Stimulated activated CD8-positive, alpha-beta memory T cell treated with anti-CD3 and anti-CD28 coated beads, Interleukin-15, amount 100 ng/mL, for 24 hours (primary cell): ENCODE results near the gene NPSR1.
"Not testable (repeated sequence)": the region's sequence is repeated elsewhere in the genome, so short reads cannot be mapped to it uniquely, and the experiment has no call there.

Source experiments
- DNase-seq: peaks from one replicate; pipeline ENCODE4 v3.0.0-alpha.2; 2020; ENCODE audit warnings: low read depth

The NPSR1 gene

GRCh38 chr7:34657632-34658268, at the start of gene NPSR1:
NPSR1 (plus strand) TSS chr7:34658218; CDS start chr7:34658413, 195 bp downstream.
- no peak for DNase-seq

- no peak for DNase-seq
These were observed 45.4 kb upstream of the NPSR1 start for GRCh38 chr7:34612661-34613060.

GRCh38 chr7:34620425-34620824, 37.6 kb upstream of the NPSR1 start:
- no peak for DNase-seq

GRCh38 chr7:34622182-34622581, 35.8 kb upstream of the NPSR1 start:
- no peak for DNase-seq

- no peak for DNase-seq
These were observed 35.2 kb upstream of the NPSR1 start for GRCh38 chr7:34622771-34623250.

- not testable (repeated sequence) for DNase-seq
These were observed 29.4 kb upstream of the NPSR1 start for GRCh38 chr7:34628618-34629017.

GRCh38 chr7:34652809-34653208, 5.2 kb upstream of the NPSR1 start:
- no peak for DNase-seq

GRCh38 chr7:34653787-34654186, 4.2 kb upstream of the NPSR1 start:
- DNase-seq = no peak

- no peak for DNase-seq
These were observed 2.6 kb upstream of the NPSR1 start for GRCh38 chr7:34655384-34655783.

- DNase-seq = no peak
These were observed 2.0 kb upstream of the NPSR1 start for GRCh38 chr7:34656041-34656440.

GRCh38 chr7:34659472-34660075, 1.6 kb downstream of the NPSR1 start:
- no peak for DNase-seq

- no peak for DNase-seq
These were observed 4.2 kb downstream of the NPSR1 start for GRCh38 chr7:34662058-34662708.

GRCh38 chr7:34664755-34665154, 6.7 kb downstream of the NPSR1 start:
- DNase-seq = no peak

- no peak for DNase-seq
These were observed 14.4 kb downstream of the NPSR1 start for GRCh38 chr7:34672430-34672829.

- DNase-seq = no peak
These were observed 15.0 kb downstream of the NPSR1 start for GRCh38 chr7:34673066-34673465.

GRCh38 chr7:34675749-34676374, 17.8 kb downstream of the NPSR1 start:
- no peak for DNase-seq

GRCh38 chr7:34677491-34677890, 19.5 kb downstream of the NPSR1 start:
- no peak for DNase-seq

GRCh38 chr7:34687529-34687928, 29.5 kb downstream of the NPSR1 start:
- no peak for DNase-seq

GRCh38 chr7:34696415-34696814, 38.4 kb downstream of the NPSR1 start:
- DNase-seq = no peak

- no peak for DNase-seq
These were observed 51.8 kb downstream of the NPSR1 start for GRCh38 chr7:34709771-34710170.

GRCh38 chr7:34718867-34719266, 60.8 kb downstream of the NPSR1 start:
- no peak for DNase-seq

- DNase-seq = no peak
These were observed 61.6 kb downstream of the NPSR1 start for GRCh38 chr7:34719636-34720035.

- no peak for DNase-seq
These were observed 62.3 kb downstream of the NPSR1 start for GRCh38 chr7:34720289-34720688.
